SIG-M5 (cell line): ENCODE data around the gene CFP.

Experiments used
- DNase-seq: peaks from one replicate; lab custom pipeline; 2025; lab: John Stamatoyannopoulos, UW

Gene CFP

DNA sequence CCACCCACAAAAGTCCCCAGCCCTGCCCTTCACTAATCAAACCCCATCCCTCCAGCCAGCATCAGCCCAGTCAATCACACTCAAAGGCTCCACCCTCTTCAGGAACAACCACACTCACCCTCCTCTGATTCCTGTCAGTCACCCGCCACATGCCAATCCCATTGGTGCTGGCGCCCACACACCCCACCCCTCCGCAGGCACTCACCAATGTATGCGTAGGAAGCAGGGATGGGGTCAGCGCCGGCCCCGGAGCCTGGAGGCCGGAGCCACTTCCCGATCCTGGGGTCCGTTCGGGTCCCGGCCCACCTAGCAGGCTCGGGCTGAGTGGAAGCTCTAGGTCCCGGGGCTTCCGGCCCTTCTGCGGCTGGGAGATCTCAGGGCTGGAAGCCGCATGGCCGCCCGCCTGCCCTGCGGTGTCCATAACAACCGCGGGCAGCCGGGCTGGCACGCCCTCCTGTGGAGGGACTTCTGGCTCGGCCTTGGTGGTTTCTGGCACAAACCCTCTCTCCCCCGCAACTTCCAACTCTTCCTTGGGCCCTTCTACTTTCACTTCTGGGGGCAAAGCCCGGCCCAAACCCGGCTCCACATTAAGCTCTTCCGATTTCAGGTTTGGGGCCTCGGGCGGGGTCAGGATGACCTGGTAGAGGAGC, 7.9 kb upstream of the CFP start:
- DNase-seq: no peak

DNA sequence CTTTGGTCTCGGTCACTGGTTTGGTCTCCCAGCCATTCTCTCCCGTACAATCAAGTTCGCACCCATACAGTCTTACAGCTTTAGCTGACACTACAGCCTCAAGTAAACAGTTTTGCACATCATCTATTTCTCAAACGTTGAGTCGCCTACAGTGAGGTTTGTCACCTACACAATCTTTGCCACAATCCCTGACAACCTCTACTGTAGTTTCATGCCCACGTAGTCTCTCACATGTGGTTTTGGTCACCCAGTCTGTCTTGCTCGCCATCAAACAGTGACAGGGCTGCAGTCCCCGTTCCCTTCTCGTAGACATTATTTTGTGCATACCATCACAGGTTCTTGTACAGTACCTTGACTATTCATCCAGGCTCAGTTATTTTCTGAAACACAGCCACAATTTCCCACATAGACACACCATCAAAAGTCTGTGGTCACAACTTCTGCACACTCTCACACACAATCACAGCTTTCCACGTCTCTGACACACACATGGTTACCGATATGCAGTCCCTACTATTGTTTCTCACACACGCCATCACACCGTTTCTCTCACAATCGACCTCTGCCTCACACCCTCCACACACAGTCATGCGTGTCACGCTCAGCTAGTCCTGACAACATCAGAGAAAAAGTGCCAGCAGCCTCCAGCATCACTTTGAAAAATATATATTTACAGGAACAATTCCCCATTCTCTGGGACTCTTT, 5.3 kb upstream of the CFP start:
- no peak for DNase-seq

DNA sequence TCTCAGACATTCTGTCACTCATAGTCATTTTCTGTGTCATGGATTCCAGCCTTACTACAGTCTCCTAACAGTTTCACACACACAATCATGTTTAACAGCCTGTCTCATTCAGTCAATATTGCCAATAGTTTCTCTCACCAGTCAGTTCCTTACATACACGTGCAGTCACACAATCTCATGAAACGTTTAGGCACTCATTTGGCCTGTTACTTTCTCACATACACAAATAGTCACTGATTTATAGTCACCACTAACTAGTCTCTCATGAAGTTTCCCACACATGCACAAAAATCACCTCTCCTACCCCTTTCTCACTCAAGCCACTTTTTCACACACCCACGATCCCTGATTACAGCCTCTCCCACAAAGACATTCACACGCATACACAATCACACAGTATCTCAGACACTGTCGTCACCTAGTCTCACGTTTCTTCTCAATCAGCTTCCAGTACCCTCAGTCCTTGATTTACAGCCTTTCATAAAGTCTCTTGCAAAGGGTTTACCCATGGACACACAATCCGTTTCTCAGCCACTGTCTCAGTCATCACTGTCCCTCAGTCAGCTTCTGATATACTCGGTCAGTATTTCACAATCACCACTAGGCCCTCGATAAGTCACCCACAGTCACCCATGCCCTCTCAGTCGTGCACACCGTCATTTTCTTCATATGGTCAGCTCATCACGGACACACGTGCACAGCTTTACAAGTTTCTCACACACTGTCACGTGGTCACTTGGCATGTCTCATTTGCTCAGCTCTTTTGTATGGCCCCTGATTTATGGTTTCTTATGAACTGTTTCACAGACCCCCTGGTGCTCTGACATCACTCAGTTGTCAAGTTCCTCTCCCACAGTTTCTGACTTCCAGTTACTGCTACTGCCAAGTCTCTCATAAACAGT, 4.2 kb upstream of the CFP start:
- DNase-seq: no peak

DNA sequence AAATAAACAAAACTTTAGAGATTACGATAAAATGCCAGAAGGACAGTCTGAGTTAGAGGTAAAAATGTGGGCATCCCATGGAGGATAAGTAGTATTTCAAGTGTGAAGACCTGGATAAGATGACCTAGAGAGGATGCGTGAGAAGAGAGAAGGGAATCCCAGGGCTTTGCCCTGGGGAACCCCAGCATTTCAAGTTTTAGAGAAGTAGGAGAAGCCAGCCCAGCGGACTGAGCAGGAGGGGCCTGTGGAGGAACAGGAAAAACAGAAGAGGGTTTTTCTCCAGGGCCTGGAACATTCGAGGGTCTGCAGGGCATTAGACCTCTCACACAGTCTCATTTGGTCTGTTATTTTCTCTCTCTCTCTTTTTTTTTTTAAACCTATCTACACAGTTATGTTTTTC, 2.9 kb upstream of the CFP start:
- no peak for DNase-seq

DNA sequence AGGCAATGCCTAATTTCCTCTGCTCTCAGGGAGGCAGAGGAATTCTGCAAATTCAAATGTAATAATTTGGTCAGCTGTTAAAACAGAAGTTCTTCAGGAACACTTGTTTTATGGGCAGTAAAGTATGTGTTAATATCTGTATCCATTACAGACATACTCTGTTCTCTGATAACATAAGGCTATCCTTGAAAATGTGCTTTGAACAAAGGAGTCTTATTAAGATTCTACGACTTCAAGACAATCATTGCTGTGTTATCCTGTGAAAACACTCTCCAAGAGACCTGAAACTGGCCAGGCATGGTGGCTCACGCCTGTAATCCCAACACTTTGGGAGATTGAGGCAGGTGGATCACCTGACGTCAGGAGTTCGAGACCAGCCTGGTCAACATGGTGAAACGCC, 1.9 kb upstream of the CFP start:
- no peak for DNase-seq

DNA sequence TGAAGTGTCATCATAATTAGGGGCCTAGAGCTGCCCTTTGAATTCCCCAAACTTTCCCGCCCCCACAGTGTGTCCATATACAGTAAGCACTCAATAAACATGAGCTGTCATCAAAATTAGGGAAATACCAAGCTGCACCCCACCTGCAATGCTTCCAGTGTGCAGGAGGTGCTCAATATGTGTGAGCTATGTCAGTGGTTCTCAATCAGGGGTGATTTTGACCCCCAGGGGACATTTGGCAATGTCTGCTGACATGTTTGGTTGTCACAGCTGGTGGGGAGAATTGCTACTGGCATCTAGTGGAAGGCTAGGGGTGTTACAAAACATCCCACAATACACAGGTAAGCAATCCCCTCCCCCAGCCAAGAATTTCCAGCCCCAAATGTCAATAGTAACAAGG, 748 bp downstream of the CFP start:
- DNase-seq: no peak

DNA sequence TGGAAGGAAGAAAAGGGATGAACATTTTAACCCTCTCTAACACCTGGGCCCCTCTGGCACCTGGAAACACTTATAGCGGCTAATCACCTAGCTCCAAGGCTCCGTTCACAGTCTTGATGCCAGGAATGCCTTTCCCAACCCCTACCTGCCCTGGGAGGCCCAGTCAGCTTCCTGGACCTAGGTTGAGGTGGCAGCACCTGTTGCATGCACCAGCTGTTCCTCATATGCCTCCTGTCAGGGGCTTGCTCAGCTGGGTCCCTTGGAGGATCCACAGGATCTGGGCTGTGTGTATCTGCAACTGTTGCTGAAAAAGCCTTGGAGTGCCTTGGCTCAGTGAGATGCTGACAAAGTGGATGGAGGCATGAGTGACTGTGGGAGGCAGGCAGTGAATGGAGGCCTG, 4.4 kb downstream of the CFP start:
- no peak for DNase-seq

DNA sequence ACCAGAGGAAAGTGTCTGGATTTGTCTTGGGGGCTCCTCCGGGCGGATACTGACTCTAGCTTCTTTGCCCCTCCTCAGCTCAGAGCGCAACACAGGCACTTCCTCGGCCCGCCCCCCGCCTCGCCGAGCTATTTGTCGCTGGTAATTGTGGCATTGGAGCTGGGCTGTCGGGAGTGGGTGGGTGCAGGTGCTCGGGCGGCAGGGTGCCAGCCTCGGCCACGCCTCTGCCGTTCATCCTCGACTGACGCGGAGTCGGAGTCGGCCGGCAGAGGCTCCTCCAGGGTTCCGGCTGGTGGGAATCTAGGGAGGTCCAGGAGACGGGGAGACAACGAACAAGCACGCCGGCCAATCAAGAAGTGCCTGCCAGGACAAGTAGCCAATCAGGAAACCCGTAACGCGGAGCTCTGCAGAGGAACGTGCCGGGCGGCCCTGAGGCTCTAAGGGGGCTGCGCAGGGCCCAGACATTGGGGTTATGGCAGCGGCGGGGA, 6.1 kb downstream of the CFP start:
- no peak for DNase-seq

DNA sequence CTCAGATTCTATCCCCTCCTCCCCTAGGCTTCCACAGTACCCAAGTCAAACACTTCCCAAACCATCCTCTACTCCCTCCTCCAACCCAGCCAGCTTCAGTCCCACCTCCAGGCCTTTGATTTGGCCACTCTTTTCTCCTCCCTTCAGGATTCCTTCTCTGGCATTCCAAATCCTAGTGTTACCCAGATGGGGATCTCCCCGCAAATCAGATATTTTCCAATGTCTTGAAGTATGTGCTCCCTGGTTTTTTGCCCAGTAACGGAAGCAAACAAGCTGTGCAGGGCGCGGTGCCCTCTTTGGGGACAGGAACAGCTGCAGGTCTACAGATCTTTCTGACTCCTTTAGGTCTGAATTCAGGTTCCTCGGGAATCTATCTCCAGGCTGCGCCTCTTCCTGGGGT, 7.9 kb downstream of the CFP start:
- no peak for DNase-seq

DNA sequence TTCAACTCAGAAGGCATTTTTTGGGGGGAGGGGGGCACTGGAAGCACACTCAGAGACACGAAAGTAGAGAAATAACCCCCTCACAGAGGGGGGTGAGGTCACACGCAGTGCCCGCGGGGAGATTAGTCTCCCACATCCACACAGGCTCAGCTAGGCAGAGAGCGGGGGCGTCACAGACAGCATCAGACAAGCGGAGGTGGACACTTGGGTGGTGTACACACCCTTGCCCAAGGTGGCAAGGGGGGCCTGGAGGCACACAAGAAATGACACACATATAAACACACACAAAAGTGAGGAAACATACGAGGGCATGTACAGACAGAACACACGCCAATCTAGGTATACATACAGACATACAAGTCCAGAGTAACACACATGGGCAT, 9.4 kb downstream of the CFP start:
- DNase-seq: no peak

DNA sequence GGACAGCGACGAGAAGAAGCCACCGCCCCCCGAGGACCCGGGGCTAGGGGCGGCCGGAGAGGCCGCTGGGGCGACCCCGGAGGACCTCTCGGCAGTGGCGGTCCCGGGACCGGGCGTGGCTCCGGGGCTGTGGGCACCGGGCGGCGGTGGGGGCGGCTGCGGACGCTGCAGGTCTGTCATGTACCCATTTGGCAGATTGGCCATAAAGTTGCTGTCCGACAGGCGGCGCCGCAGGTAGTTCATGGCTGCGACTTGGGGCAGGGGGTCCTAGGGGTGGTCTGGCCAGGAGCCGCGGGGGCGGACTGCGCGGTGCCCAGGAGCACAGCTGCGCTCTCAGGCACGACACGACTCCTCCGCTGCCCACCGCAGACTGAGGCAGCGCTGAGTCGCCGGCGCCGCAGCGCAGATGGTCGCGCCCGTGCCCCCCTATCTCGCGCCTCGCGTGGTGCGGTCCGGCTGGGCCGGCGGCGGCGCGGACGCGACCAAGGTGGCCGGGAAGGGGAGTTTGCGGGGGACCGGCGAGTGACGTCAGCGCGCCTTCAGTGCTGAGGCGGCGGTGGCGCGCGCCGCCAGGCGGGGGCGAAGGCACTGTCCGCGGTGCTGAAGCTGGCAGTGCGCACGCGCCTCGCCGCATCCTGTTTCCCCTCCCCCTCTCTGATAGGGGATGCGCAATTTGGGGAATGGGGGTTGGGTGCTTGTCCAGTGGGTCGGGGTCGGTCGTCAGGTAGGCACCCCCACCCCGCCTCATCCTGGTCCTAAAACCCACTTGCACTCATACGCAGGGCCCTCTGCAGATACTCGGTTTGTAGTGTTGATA, 10.0 kb downstream of the CFP start, which contains the start of gene SYN1:
SYN1 (minus strand) TSS at position 372 of the 817 bp plus-strand sequence; CDS start at position 243, 129 bp downstream.
- no peak for DNase-seq

DNA sequence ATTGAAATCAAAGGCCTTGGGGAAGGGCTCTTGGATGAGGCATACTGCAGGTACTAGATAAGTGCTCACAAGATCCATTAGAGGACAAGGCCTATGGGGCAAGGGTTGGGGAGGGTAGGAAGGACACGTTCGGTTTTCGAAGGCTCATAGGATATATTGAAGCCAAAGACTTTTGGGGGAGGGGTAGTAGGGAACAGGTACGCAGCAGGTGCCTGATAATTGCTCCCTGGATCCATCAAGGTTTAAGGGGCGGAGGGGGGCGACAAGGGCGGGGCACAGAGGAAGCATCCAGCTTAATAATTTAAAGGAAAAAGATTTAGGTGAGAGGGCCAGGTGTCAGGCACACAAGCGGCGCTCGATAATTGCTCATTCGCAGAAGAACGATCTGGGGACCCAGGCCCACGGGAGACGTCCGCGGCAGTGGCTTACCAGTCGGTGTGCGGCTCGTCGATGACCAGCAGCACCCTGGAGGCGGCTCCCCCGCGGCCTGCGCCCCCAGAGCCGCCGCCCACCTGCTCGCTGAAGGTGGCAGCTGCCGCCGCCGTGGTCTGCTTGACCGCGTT, 10.7 kb downstream of the CFP start:
- DNase-seq: no peak

DNA sequence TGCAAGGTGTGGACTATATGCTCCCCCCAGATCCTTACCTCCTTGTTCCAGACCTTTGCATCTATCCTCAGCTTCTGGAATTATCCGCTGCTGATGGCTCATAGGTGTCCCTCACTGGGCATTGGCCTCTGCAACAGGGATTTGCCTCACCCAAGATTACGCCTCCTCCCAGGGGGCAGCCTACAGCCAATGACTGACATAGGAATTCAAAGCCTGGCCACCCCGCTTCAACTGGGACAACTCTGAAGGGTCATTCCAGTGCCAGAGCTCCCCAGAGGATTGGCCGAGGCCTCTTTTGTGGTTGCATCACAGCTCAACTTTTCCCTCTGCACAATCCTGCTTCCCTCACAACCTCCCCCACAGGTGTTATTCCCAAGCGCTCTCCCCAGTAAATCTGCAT, 15.1 kb downstream of the CFP start:
- DNase-seq: no peak

DNA sequence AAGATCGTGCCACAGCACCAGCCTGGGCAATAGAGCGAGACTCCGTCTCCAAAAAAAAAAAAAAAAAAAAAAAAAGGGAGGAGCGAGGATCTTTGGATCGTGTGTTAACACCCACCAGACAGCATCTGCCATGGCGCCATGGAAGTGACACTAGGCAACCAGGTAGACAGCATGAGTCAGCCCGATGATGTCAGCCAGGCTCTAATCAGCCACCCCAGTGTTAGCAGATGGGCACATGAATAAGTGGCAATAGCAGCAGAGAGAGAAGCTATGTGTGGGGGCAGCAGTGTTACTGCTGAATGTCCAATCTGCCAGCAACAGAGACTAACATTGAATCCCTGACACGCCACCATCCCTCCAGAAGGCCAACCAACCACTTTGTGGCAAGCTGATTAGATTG, 16.6 kb downstream of the CFP start:
- no peak for DNase-seq

DNA sequence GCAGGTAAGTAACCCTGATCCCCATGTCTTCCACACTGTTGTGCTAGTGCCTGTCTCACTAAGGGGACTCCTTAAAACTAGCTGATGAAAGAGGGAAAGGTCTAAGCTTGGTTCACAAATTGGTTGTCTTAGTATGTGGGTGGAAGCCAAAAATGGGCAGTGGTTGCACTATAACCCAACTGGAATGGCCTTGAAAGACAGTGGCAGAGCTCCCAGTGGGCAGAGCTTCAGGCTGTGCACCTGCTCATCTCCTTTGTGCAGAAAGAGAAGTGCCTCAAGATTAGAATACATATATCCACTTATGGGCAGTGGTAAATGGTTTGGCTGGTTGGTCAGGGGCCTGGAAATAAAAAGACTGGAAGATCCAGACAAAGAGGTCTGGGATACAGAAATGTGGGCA, 17.3 kb downstream of the CFP start:
- DNase-seq: no peak

DNA sequence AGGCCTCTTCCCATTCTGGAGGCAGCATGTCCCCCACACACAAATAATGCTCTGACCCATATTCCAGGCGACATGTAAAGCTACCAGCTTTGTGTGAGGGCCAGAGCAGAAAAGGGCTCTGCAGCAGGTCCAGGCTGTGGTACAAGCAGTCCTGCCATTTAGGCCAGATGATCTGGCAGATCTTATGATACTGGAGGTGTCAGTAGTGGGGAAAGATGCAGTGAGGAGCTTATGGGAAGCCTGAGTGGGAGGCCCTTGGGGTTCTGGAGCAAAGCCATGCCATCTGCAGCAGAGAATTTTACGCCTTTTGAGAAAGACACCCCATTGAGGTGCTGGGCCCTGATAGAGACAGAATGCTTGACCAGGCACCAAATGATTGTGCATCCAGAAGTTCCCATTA, 17.8 kb downstream of the CFP start:
- DNase-seq: no peak

DNA sequence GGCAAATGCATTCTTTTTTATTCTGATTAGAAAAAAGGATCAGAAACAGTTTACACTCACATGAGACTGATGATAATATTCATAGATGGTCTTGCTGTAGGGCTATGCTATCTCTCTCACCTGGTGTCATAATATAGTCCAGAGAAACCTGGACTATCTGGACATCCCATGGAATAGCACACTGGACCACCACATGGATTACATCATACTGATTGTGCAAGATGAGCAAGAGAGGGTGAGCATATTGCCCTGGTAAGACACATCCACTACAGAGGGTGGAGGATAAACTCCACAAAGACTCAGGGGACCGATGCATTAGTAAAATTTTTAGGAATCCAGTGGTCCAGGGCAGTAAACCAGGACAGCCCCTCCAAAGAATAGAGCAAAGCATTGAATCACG, 18.2 kb downstream of the CFP start:
- no peak for DNase-seq

DNA sequence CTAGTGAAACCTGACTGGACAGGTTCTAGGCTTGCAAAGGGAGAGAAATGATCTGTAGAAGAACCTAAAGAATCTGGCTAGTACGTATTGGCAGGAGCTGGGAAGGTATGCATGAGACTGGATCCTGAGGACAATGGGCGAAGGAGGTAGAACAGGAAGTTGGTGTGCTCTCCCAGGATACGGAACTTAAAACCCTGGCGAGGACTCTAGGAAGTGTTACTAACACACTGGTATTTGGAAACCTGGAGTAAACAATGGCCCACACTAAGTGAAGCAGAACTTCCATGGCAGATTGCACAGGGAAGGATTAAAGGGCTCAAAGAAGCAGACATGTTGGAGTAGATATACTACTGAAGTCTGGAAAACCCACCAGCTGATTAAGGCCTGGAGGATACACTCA, 19.2 kb downstream of the CFP start:
- DNase-seq: no peak

DNA sequence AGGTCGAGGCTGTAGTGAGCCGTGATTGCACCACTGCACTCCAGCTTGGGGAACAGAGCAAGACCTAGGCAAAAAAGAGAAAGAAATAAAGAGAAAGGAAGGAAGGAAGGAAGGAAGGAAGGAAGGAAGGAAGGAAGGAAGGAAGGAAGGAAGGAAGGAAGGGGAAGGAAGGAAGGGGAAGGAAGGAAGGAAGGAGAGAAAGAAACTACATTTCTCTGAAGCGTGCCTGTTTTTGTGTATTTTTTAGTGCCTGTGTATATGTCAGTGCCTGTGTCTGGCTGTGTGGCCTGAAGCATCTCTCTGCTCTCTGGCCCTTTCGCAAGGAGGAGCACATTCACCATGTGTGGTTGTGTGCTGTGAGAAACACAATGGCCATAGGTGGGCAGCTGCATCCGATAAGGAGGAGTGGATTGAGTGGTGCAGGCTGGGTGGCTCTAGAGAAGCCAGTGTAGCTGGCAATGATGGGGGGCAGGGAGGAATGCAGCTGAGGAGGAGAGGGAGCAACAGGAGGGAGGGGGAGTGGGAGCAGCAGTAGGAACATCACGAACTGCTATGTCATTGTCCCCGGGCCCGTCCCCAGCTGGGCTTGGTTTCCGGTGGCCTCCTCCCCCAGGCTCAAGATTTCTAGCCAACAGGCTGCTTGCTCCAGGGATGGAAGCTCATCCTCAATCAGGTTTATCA, 21.5 kb downstream of the CFP start:
- no peak for DNase-seq

DNA sequence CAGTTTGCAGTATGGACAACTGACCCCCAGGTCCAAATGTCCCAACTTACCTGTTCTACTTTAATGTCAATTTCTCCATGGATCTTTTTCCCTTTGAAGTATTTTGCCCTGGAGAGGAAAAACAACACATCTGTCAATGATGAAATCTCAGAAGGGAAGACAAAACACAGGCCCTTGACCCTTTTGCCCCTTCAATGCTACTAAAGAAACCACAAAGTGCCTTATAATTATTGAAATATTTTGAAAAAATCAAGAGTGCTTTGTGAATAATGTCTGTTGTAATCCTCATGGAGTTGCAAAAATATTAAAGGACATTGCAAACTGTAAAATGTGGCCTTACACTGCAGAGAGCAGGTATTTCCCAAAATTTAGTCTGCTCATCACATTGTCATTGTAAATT, 22.6 kb downstream of the CFP start:
- no peak for DNase-seq

DNA sequence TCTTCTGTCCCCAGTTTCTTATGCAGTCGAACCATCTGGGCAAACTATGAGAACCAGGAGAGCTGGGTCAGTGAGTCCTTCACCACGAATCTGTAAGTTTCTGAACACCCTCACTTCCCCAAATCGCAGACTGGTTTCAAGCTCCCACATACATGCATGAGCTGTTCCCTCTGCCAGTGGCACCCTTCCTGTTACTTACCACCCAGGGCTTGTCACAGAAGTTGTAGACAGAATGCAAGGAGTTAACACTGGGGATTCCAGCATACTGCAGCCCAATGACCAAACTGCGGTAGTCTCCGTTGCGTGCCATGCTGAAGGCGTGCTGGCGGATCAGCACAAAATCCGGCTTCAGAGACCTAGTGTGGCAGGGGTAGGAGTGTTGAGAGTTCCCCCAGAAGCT, 24.7 kb downstream of the CFP start:
- DNase-seq: no peak
